OCI-LY1 (cell line): ENCODE results near the gene ZNF362.

ENCODE experiments used
- H2AFZ ChIP-seq: fragments of 200-600 bp; sonication (generic), shearing (Covaris generic); 2 replicates; pipeline ENCODE4 v1.6.0; 2014; ENCODE audit warnings: antibody characterized with exemption, mild to moderate bottlenecking, low read length
- H3F3A ChIP-seq: fragments of 200-600 bp; sonication (generic), shearing (Covaris generic); 2 replicates; pipeline ENCODE4 v1.6.0; 2014; ENCODE audit warnings: mild to moderate bottlenecking, antibody characterized with exemption, low read length, moderate library complexity; ENCODE audit not compliant: insufficient read depth
- H3K27ac ChIP-seq: fragments of 200-600 bp; sonication (generic); 2 replicates; pipeline ENCODE4 v1.5.1; 2014; ENCODE audit warnings: low read length, mixed run types, mild to moderate bottlenecking, low read depth; ENCODE audit not compliant: poor library complexity, severe bottlenecking
- H3K27me3 ChIP-seq: fragments of 200-600 bp; sonication (generic); 2 replicates; pipeline ENCODE4 v1.6.0; 2014; ENCODE audit warnings: antibody characterized with exemption, mild to moderate bottlenecking, low read length, moderate library complexity; ENCODE audit not compliant: insufficient read depth
- H3K36me3 ChIP-seq: fragments of 200-600 bp; sonication (generic); 2 replicates; pipeline ENCODE4 v1.6.1; 2014; ENCODE audit warnings: mild to moderate bottlenecking, antibody characterized with exemption, low read length, moderate library complexity, mixed read lengths; ENCODE audit not compliant: insufficient read depth
- H3K4me1 ChIP-seq: fragments of 200-600 bp; sonication (generic); 2 replicates; pipeline ENCODE4 v1.5.1; 2014; ENCODE audit warnings: mild to moderate bottlenecking, low read length, moderate library complexity; ENCODE audit not compliant: insufficient read depth, severe bottlenecking
- H3K4me2 ChIP-seq: fragments of 200-600 bp; sonication (generic), shearing (Covaris generic); 2 replicates; pipeline ENCODE4 v1.6.1; 2014; ENCODE audit warnings: low read length
- H3K4me3 ChIP-seq: fragments of 200-600 bp; sonication (generic); 2 replicates; pipeline ENCODE4 v1.5.1; 2014; ENCODE audit warnings: low read length, low read depth, mild to moderate bottlenecking, mixed read lengths; ENCODE audit not compliant: poor library complexity, severe bottlenecking
- H3K79me2 ChIP-seq: fragments of 200-600 bp; shearing (Covaris generic); 2 replicates; pipeline ENCODE4 v1.6.1; 2016; ENCODE audit warnings: mixed run types, low read length, mixed read lengths; ENCODE audit not compliant: insufficient read depth
- H3K9ac ChIP-seq: fragments of 200-600 bp; sonication (generic), shearing (Covaris generic); 2 replicates; pipeline ENCODE4 v1.6.1; 2014; ENCODE audit warnings: mild to moderate bottlenecking, low read length, mixed read lengths
- H3K9me2 ChIP-seq: fragments of 200-600 bp; sonication (generic), shearing (Covaris generic); 2 replicates; pipeline ENCODE4 v1.6.1; 2014; ENCODE audit warnings: low read depth, mild to moderate bottlenecking, low read length, mixed read lengths
- H3K9me3 ChIP-seq: fragments of 200-600 bp; shearing (Covaris generic); 2 replicates; pipeline ENCODE4 v1.6.1; 2014; ENCODE audit warnings: low read length, mixed read lengths
- H4K20me1 ChIP-seq: fragments of 200-600 bp; sonication (generic), shearing (Covaris generic); 2 replicates; pipeline ENCODE4 v1.6.0; 2016; ENCODE audit warnings: mild to moderate bottlenecking, low read length; ENCODE audit not compliant: insufficient read depth
- CTCF ChIP-seq: fragments of 200-600 bp; sonication (generic), shearing (Covaris generic); IDR thresholded peaks from 2 replicates; pipeline ENCODE4 v1.5.1; 2017; ENCODE audit warnings: mild to moderate bottlenecking, antibody characterized with exemption, low read length, moderate library complexity, mixed read lengths
- EZH2 ChIP-seq: fragments of 200-600 bp; sonication (generic), shearing (Covaris generic); IDR thresholded peaks from 2 replicates; pipeline ENCODE4 v1.8.0; 2017; ENCODE audit warnings: borderline replicate concordance, mixed run types, mild to moderate bottlenecking, antibody characterized with exemption, low read length, moderate library complexity, mixed read lengths

Gene ZNF362

DNA sequence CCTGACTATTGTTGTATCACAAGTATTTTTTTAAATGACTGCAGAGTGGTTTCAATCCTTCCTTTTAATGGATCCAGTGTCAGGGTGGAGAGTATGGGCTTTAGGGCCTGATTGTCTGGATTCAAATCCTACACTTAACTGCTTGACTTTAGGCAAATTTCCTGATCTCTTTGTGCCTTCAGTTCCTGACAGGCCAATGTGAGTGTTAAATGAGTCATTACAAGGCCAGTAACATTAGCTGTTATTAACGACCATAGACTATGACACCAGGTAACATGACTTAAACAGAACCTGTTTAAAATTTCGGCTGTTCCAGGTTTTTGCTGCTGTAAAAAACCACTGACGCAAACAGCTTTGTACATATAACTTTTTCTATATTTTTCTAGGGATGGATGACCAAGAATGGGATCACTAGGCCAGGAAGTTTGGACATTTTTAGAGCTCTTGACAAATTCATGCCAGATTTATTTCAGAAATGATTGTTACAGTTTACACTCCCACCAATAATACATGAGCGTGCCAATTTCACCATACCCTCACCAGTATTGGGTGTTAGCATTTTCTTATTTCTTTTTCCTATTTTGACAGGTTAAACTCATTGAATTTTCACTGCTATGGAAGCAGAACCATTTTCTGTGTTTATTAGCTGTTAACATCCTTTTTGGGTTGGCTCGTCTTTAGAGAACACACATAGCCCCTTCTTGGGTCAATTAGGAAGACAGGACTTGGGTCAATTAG, 11.3 kb downstream of the ZNF362 start:
- no peak overlapping the region for H3K4me2 ChIP-seq
- no peaks in the 10 kb centered on the region for H3K36me3 ChIP-seq
- H3K9me3 ChIP-seq = no peaks in the 10 kb centered on the region
- no peaks in the 10 kb centered on the region for H3K79me2 ChIP-seq
- no peaks in the 10 kb centered on the region for H3K27me3 ChIP-seq
- H3F3A ChIP-seq = no peaks in the 10 kb centered on the region
- no peak overlapping the region for H3K9ac ChIP-seq
- no peaks in the 10 kb centered on the region for H3K9me2 ChIP-seq
- no peaks in the 10 kb centered on the region for H3K4me1 ChIP-seq
- H4K20me1 ChIP-seq = no peaks in the 10 kb centered on the region
- no peak overlapping the region for H3K27ac ChIP-seq
- no peak for TF ChIP-seq EZH2
- TF ChIP-seq CTCF = no peak
- H3K4me3 ChIP-seq = no peak overlapping the region
- no peak overlapping the region for H2AFZ ChIP-seq

- no peaks in the 10 kb centered on the region for H3K79me2 ChIP-seq
- H3K9ac ChIP-seq = no peak overlapping the region
- H3K4me2 ChIP-seq = no peak overlapping the region
- no peaks in the 10 kb centered on the region for H3K4me1 ChIP-seq
- no peaks in the 10 kb centered on the region for H3K36me3 ChIP-seq
- H3K4me3 ChIP-seq = no peak overlapping the region
- no peaks in the 10 kb centered on the region for H3F3A ChIP-seq
- no peaks in the 10 kb centered on the region for H3K27me3 ChIP-seq
- no peak for TF ChIP-seq EZH2
- TF ChIP-seq CTCF = no peak
- H2AFZ ChIP-seq = no peak overlapping the region
- H3K9me3 ChIP-seq = no peaks in the 10 kb centered on the region
- no peak overlapping the region for H3K27ac ChIP-seq
- no peaks in the 10 kb centered on the region for H3K9me2 ChIP-seq
- no peaks in the 10 kb centered on the region for H4K20me1 ChIP-seq
These were observed 12.2 kb downstream of the ZNF362 start for GRCh38 chr1:33268457-33268856.

- TF ChIP-seq EZH2 = no peak
- no peak for TF ChIP-seq CTCF
- Histone ChIP-seq H3F3A (no peaks in the 10 kb centered on the region), H3K9ac (no peak overlapping the region), H3K27ac (no peak overlapping the region), H2AFZ (no peak overlapping the region), H3K4me1 (no peaks in the 10 kb centered on the region), H3K9me2 (no peaks in the 10 kb centered on the region), H3K36me3 (no peaks in the 10 kb centered on the region), H4K20me1 (no peaks in the 10 kb centered on the region), H3K9me3 (no peaks in the 10 kb centered on the region), H3K27me3 (no peaks in the 10 kb centered on the region), H3K4me2 (no peak overlapping the region), H3K4me3 (no peak overlapping the region), H3K79me2 (no peaks in the 10 kb centered on the region)
These were observed 12.8 kb downstream of the ZNF362 start for GRCh38 chr1:33268927-33269610.
